Stimulated activated CD8-positive, alpha-beta memory T cell treated with anti-CD3 and anti-CD28 coated beads, Interleukin-7, amount 100 ng/mL, for 4 hours (primary cell): ENCODE measurements around the gene SETD3.

ENCODE experiments used
- DNase-seq, 2 donors: peaks; one replicate each; pipeline ENCODE4 v3.0.0-alpha.2; 2020; ENCODE audit warnings: low read depth in 2 of 2

Gene SETD3

DNA sequence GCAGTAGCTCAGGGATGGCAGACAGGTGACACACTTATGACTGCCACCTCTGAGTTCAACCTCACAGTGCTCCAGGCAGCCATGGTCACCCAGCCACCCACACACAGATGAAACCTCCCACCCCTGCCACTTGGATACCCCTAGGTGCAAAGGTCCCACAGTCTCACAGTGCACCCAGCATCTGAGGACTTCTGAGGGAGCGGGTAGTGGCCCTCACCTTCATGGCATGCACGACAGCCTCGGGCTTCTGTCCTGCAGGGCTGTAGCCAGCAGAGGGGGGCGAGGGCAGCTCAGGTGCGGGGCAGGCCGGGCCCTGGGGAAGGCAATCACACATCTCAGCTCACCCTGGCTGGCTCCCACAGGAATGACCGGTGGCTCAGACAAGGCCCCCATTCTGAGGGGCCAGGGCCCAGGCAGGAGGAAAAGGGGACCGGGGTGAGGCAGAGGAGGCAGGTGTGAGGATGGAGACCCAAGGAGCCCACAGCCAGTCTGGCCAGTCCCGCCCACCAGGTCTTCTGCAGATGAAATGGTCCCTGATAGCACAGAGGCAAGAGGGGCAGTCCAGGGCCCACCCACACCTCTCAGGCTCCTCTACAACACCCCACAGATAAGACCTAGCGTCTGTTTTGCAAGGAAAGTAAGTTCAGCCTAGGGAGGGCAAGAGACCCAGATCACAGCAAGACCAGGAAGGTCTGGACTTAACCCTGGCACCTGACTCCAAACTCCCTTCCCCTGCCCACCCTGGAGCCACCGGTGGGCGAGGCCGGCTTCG lies 36.4 kb upstream of the SETD3 start:
- DNase-seq: no peak

GRCh38 chr14:99516156-99516870 lies 35.7 kb upstream of the SETD3 start:
- DNase-seq: no peak

- no peak for DNase-seq
Measured at GRCh38 chr14:99515301-99516155, 34.9 kb upstream of the SETD3 start.

DNA sequence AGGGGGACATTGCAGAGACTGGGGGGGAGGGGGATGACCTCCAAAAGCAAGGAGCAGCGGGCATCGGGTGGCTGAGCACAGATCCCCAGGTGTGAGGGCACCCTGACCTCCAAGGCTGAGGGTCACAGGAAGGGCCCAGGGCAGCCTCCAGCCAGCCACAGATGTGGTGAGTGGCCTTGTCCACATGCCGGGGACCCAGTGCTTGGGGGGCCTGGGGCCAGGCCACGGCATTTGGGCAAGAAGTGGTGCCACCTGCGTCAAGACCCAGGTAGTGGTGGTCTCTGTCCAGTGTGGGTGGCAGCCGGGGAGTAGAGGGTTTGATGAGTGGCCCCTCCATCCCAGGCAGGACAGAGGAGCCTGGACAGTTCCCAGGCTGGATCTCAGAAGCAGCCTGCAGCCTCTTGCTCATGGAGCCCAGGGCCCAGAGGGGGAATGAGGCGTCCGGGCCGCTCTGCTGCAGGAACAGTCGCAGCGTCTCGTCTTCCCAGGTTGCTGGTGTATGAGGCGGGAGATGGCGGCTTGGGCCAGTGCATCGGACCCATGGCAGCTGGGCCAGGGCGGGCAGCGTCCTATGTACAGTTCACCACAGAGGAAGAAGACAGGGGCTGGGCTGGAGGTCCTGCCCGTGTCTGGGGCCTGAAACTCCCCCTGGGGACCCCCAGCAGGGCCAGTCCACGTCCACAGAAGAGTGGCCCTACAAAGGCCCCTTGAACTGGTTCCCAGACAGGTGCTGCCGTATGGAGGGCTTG lies 34.1 kb upstream of the SETD3 start:
- DNase-seq: no peak

- DNase-seq: no peak
Measured at GRCh38 chr14:99513946-99514551, 33.4 kb upstream of the SETD3 start.

GRCh38 chr14:99513183-99513694 lies 32.6 kb upstream of the SETD3 start:
- no peak for DNase-seq

DNA sequence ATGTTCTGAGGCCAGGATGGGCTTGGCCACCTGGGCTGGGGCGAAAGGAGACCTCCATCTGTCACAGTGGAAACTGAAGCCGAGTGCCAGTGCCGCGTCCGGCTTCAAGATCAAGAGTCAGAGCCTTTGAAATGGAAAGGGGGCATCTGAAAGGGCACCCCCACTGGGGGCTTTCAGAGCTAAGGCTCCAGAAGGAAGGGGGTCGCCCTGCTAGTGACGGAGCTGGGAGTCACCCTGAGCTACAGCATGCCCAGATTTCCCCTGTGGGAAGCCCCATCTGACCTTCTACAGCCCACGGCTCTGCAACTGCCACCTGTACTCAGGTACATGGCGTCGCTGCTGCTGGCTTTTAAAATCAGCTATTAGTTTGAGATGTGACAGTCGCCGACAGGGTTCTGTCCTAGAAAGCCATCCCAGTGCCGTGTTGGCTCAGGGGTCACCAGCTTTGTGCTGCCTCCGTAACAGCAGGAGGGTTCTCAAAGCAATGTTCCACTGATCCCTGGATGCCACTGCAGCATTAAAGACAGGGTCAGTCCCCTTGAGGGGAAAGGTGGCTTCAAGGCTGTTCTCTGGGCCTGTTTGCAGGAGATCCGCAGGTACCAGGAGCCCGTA lies 32.0 kb upstream of the SETD3 start:
- DNase-seq: no peak

DNA sequence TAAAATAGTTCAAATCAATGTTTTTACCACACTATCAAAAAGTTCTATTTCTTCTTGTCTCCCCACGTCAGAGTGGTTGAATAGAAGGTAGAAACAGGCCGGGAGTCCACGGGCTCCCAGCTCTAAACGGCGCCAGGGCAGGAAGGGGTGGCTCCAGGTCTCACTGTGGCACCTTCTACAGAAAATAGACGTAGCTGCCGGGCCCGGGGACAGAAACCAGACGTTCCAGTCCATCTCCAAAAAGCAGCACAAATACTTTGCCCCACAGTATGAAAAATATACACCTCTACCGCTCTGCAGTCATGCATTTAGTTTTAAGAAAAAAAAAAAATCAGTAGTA lies 31.4 kb upstream of the SETD3 start:
- no peak for DNase-seq

GRCh38 chr14:99511421-99512109 lies 30.9 kb upstream of the SETD3 start:
- DNase-seq: no peak

- no peak for DNase-seq
Measured at GRCh38 chr14:99510556-99511139, 30.0 kb upstream of the SETD3 start.

- DNase-seq: no peak
Measured at GRCh38 chr14:99509871-99510555, 29.4 kb upstream of the SETD3 start.

GRCh38 chr14:99508896-99509629 lies 28.4 kb upstream of the SETD3 start:
- no peak for DNase-seq

- no peak for DNase-seq
Measured at GRCh38 chr14:99507860-99508640, 27.4 kb upstream of the SETD3 start.

DNA sequence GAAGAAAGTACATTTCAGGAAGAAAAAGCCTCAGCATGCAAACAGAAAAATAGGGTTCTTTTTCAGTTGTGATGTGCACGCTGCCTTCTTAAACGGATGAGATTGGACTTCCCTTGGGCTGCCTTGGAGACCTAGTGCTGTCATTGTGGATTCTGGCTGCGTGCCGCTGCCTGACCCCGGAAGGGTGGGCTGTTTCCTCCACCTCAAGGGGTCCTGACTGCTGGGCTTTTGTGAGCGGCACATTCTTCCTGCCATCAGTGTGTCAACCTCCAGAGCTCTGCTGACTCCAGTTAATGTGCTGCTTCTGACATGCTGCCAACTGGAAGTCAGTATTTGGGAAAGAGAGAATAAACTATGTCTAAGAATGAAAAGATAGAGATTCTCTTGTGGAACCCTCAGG lies 25.6 kb upstream of the SETD3 start:
- DNase-seq: no peak

DNA sequence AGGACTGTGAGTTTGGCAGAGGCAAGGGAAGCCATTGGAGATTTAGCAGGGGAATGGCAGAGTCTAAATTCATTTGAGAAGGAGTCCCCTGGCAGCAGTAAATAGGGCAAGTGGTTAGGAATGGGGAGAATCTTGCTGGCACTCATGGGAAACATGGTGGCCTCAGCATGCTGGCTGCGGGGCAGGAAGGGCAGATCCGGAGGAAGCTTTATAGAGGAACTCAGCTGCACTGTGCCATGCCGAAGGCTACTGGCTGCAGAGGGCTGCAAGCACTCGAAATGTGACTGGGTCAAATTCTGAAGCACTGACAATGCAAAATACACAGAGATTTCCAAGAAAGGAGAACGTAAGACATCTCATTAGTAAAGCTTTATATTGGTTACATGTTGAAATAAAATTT lies 24.4 kb upstream of the SETD3 start:
- no peak for DNase-seq

GRCh38 chr14:99503848-99504453 lies 23.3 kb upstream of the SETD3 start:
- DNase-seq: no peak

DNA sequence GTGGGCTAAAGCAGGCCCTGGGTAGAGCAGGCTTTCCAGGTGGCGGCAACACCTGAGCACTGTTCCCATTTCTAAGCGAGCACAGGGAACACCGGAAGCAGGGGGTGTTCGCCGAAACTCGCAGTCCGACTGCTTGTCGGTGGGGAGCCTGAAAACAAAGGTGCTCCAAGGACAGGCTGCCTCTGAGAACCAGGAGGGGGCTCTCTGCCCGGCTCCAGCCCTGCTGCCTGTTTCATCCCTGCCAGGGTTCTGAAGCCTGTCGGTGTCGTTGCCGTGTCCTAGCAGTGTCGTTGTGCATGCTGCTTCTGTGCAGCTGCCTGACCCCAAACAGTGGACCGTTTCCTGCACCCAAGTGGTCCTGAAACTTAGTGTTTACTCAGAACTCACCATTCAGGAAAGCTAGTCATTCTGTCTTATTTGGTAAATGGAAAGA lies 22.3 kb upstream of the SETD3 start:
- DNase-seq: no peak
